Left ventricle myocardium inferior (tissue), 1 donor: Measurements from ENCODE around the gene CORO7. TPM values are rescaled to one million over a fixed set of nuclear protein-coding genes. Genes with fewer than 3 reads are reported as not detected.
A peak's percentile ranks its signal among the peaks of the same experiment; 100 is the strongest.

Experiments used
- DNase-seq: peaks from one replicate; pipeline ENCODE4 v3.0.0-alpha.2; 2020
- H3K27ac ChIP-seq: fragments of 200-600 bp; replicated peaks from 2 replicates; pipeline ENCODE4 v1.8.0; 2021
- H3K27me3 ChIP-seq: fragments of 200-600 bp; 2 replicates; pipeline ENCODE4 v1.8.0; 2021; ENCODE audit warnings: low read depth
- H3K36me3 ChIP-seq: fragments of 200-600 bp; 2 replicates; pipeline ENCODE4 v1.8.0; 2021
- H3K4me1 ChIP-seq: fragments of 200-600 bp; 2 replicates; pipeline ENCODE4 v1.8.0; 2021
- H3K4me3 ChIP-seq: fragments of 200-600 bp; 2 replicates; pipeline ENCODE4 v1.8.0; 2021; ENCODE audit warnings: mild to moderate bottlenecking, moderate library complexity
- H3K9me3 ChIP-seq: fragments of 200-600 bp; replicated peaks from 2 replicates; pipeline ENCODE4 v1.8.0; 2021
- intact Hi-C: fragments of 100-400 bp; cut with micrococcal nuclease; formaldehyde crosslinking; loops from one replicate; pipeline ENCODE4 v1.11.0; 2022
- long read RNA-seq: library from polyadenylated mRNA; unstranded; transcript quantifications from one replicate; pipeline ENCODE4 v2.0.0, GENCODE V29; 2021
- total RNA-seq: library from RNA; stranded (reverse); fragmentation: NEBNext Ultra II Directional; extraction: Animal tissue kit (Norgen Biotek cat#: 25700); gene quantifications from one replicate; pipeline ENCODE4 v1.2.1, GENCODE V29; 2021
- TF ChIP-seq, protein P1 (sequence below): fragments of 200-600 bp; IDR thresholded peaks from 2 replicates; pipeline ENCODE4 v1.8.0; 2021; ENCODE audit warnings: antibody characterized with exemption, mild to moderate bottlenecking, borderline replicate concordance
- donor health status: DM: no; HTN: yes; CAD: no; lungs with severe emphysema.

The CORO7 gene
- total RNA-seq = 12.5 TPM
- long read RNA-seq, transcript CORO7-201 (28 exons, 3,540 nt) = major isoform, 5 of 10 reads
- long read RNA-seq, partial matches to known transcripts = 2 of 10 reads
- long read RNA-seq, other reads (novel, unspliced or antisense) = 3 of 10 reads

DNA sequence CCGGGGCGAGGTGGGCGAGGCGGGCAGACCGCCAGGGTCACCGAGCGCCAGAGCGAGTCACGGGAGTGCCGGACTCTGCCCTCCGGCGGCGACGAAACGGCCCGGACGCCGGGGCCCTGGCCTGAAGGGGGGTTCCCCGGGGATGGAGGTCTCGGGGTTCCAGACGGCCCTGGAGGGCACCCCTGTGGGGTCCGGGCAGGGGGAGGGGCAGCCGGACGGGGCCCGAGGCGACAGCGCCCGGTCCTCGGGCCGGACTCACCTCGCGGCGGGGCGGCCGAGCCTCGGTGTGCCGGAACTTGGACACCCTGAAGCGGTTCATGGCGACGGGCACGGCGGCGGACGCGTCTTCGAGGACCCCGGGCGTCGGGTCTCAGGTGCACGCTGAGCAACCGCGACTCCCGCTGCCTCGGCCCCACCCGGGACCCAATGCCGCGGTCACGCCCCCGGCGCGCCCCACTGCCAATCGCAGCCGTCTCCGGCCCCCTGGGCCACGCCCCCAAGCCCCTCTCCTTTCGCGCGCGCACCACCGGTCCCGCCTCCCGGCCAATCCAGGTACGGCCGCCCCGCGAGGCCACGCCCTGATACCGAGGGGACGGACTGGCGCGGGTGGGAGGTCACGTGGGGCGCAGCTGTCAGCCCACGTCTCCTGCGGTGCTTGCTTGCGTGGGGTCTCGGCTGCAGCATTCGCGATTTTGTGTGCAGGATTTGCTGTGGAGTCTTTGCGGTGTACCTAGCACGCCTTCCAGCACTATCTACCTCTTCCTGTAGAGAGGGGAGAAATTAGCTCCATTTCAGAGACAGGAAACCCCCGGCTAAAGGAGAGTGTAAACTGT lies at the start of gene CORO7:
Gene CORO7, minus strand, starts transcription at position 397 of the 833 bp plus-strand sequence. Its CDS starts 78 bp downstream, at position 319.
- Histone ChIP-seq H3K36me3 (no peaks in the 10 kb centered on the region), H3K4me1 (peaks cover 41% of the 10 kb centered on the region), H3K9me3 (no peaks in the 10 kb centered on the region), H3K27ac (peak within 1 kb of the TSS; percentile 84), H3K27me3 (no peaks in the 10 kb centered on the region), H3K4me3 (peak within 1 kb of the TSS; percentile 83)
- DNase-seq = peak; percentile 98
- TF ChIP-seq, protein P1, sequence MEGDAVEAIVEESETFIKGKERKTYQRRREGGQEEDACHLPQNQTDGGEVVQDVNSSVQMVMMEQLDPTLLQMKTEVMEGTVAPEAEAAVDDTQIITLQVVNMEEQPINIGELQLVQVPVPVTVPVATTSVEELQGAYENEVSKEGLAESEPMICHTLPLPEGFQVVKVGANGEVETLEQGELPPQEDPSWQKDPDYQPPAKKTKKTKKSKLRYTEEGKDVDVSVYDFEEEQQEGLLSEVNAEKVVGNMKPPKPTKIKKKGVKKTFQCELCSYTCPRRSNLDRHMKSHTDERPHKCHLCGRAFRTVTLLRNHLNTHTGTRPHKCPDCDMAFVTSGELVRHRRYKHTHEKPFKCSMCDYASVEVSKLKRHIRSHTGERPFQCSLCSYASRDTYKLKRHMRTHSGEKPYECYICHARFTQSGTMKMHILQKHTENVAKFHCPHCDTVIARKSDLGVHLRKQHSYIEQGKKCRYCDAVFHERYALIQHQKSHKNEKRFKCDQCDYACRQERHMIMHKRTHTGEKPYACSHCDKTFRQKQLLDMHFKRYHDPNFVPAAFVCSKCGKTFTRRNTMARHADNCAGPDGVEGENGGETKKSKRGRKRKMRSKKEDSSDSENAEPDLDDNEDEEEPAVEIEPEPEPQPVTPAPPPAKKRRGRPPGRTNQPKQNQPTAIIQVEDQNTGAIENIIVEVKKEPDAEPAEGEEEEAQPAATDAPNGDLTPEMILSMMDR = no peak
- intact Hi-C loops = no loop called here

DNA sequence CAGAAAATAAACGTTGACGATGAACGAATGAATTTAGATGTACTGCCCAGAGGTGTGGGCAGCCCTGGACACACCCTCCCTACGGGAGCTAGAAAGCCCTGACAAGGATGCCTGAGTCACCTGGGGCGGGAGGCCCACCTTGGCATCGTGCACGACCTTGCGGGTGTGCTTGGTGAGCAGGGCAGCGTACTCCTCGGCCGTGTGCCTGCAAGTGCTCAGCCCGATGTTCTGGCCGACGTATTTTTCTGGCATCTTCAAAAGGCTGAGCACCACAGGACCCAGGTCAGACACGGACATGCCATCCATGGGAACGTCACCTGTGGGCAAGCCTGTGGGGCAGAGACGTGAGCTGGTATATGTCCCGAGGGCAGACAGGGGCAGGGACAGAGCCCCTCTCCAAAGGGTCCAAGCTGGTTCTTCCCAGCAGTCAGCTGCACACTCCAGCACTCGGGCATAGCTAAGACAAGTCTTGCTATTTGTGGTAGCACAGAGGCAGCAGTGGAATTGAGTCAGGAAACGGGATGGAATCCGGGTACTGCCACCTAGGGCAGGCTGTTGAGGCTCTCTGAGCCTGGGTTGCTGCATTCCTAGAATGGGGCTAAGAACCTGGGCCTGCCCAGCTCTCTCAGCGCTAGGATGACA lies 47.2 kb upstream of the CORO7 start:
- intact Hi-C loops = no loop called here
- no peak for DNase-seq
- no peaks in the 10 kb centered on the region for H3K9me3 ChIP-seq
- H3K4me3 ChIP-seq = no peak overlapping the region
- peaks cover 29% of the 10 kb centered on the region for H3K36me3 ChIP-seq
- TF ChIP-seq, protein P1 = no peak
- H3K4me1 ChIP-seq = peaks cover 25% of the 10 kb centered on the region
- H3K27ac ChIP-seq = no peak overlapping the region
- no peaks in the 10 kb centered on the region for H3K27me3 ChIP-seq

DNA sequence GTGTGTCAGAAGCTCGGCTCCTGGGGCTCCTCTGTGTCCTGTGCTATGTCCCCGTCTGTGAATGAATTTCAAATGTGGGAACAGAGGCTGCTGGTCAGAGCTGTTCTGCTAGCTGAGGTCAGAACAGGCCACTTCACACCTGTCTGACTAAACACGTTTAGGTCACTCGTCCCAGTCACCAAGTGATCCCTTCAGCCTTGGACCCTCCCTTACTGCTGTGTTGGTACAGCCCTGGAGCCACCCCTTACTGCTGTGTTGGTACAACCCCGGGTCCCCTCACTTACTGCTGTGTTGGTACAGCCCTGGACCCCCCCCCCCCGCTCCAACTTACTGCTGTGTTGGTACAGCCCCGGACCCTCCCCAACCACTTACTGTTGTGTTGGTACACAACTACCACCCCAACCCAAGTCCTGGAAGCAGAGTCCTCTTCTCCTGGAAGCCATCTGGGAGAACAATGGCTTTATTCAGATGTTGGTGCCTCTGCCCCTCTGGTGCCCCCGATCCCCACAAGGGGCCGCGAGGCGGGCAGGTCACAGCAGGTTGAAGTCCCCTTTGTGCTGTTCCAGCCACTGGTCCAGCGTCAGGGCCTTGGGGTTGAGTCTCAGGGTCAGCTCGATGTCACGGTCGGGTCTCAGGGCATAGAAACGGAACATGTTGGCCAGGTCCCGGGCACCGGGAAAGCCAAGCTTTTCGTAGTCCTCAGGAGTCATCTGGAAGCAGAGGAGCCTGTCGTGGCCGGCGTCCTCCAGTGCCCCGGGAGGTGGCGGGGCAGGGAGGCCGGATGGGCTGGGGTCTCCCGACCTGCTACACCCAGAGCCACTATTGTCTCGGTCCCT lies 45.1 kb upstream of the CORO7 start:
- Histone ChIP-seq H3K4me3 (no peak overlapping the region), H3K27ac (no peak overlapping the region), H3K9me3 (no peaks in the 10 kb centered on the region), H3K4me1 (peaks cover 21% of the 10 kb centered on the region), H3K27me3 (no peaks in the 10 kb centered on the region), H3K36me3 (peaks cover 31% of the 10 kb centered on the region)
- intact Hi-C loops = no loop called here
- no peak for DNase-seq
- TF ChIP-seq, protein P1 = no peak

DNA sequence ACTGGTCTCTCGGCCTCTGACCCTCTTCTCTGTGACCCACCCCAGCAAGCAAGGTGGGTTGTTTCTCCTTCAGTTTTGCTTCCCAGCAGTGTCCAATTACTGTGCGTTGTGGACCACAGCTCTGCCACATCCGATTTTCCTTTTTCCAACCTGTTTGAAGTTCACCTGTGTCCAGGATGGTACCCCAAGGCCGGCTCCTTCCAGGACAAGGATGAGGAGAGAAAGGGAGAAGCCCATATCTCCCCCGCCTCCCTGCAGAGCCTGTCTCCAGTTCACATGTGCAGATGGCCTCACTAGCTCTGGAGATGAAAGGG lies 44.5 kb upstream of the CORO7 start:
- intact Hi-C loops = no loop called here
- peaks cover 35% of the 10 kb centered on the region for H3K36me3 ChIP-seq
- no peak overlapping the region for H3K27ac ChIP-seq
- H3K9me3 ChIP-seq = no peaks in the 10 kb centered on the region
- H3K4me1 ChIP-seq = peaks cover 17% of the 10 kb centered on the region
- DNase-seq = no peak
- no peaks in the 10 kb centered on the region for H3K27me3 ChIP-seq
- no peak overlapping the region for H3K4me3 ChIP-seq
- TF ChIP-seq, protein P1 = no peak

DNA sequence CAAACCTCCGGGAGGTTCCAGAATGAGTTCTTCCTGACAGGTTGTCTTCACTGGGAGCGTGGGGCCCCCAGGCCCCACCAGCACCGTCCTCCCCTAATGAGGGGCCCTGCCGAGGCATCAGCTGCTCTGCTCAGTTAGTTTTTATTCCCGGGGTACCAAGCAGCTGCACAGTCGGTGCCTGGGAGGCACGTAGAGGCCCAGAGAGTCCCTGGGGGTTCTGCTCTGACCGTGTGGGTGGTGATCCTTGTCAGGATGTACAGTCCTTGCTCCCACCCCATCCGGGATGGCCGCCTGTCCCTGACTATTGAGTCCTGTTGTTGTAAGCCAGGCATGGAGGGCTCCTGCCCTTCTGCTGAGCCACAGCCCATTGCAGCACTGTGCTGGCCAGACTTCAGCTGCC lies 39.6 kb upstream of the CORO7 start:
- Histone ChIP-seq H3K4me1 (no peaks in the 10 kb centered on the region), H3K36me3 (peaks cover 76% of the 10 kb centered on the region), H3K4me3 (no peak overlapping the region), H3K27ac (no peak overlapping the region), H3K9me3 (no peaks in the 10 kb centered on the region), H3K27me3 (no peaks in the 10 kb centered on the region)
- intact Hi-C loops = no loop called here
- TF ChIP-seq, protein P1 = no peak
- no peak for DNase-seq
